HG03097 (cell line): ENCODE data around the gene RYR2.
A peak's percentile ranks its signal among the peaks of the same experiment; 100 is the strongest.

Experiments
- ATAC-seq: cut with Tn5 transposase; IDR thresholded peaks from one replicate; pipeline ENCODE4 v1.9.1; 2021; ENCODE audit not compliant: unreplicated experiment, low FRiP score

RYR2 gene

DNA sequence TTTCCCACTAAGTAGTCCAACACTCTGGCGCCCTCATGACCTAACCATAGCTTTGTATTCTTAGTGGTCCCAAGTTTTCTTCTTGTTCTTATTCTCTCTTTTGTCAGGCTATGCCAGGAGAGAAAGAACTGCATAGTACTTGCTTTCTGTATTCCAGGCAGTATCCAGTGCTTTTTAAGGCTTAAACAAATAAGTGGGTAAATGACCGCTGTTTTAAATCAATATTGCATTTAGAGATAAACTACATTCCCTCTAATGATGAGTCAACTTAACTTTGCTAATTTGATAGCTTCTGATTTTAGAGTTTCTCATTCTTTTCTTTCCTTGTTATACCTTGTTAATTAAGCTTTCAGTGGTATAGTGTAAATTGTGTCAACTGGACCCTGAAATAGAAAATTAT lies 709.1 kb downstream of the RYR2 start:
- ATAC-seq: no peak

DNA sequence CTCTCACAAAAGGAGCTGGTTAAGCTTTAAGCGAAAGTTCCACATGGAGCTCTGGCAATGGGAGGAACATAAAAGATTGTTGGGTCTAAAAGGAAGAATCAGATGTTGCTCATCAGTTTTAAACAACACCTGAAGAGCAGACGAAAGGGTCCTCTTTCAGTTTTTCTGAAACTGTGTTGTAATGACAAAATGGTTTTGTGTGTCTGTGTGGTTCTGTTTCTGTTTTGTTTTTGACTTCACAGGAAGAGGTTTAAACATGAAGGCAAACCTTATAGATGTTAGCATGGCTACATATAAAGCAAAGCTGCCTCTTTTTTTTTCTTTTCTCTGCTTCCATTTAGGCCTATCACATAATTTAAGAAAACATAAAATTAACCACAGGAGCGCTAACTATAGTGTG lies 712.6 kb downstream of the RYR2 start:
- ATAC-seq: no peak

DNA sequence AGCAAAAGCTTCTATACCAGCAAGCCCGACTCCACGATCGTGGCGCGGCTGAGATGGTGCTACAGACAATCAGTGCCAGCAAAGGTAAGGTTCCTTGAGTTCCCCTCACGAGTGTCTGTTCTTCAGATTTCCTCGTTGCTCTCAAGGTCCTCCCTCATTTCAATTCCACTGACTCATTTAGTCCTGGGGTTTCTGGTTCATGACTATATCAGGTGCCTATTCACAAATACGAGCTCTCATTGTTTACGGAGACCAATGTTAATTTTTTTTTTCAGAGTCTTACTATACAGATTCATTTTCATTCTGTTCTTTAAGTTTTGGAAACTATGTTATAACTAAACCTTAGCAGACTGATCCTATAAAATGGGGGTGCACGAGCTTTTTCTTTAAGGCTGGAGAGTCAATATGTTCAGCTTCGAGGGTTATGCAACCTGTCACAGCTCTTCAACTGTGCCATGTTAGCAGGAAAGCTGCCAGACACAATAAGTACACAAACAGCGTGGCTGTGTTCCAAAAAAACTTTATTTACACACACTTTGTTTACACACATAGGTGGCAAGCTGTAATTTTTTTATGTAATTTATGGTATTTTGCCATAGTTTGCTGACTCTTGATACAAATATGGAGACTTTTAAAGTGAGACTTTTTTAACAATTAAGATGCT lies 714.5 kb downstream of the RYR2 start:
- ATAC-seq: no peak

DNA sequence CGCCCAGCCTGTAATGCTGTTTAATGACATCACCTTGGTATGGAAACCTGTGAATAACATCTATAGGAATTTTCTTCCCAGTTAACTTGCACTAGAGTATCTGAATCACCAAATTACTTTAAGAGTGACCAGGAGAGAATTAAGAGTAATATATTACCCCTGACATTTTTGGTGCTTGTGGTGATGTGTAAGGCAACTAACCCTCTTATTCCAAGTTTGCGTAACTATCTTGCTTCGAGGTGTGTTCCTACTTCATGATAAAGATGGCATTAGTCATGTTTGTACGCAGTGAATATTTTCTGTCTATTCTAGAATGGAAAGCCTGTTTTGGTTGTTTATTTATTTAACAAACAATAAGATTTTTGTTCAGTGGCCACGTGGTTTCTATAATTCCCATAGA lies 717.4 kb downstream of the RYR2 start:
- no peak for ATAC-seq

DNA sequence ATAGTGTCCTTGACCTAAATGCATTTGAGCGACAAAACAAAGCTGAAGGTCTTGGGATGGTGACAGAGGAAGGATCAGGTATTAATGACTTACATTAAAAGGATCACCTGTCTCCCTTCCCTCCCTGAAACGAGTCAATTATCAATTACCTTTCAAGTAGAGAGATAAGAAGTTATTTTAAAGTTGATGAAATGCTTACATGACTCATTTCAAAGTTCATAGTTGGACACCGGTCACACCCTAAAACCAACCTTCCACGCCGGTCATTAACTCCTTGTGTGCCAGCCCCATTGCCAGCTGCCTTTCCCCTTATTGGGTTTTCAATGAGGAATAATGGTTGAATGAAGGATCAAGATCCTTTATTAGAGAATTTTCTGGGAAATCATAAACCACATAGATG lies 719.0 kb downstream of the RYR2 start:
- ATAC-seq: no peak

DNA sequence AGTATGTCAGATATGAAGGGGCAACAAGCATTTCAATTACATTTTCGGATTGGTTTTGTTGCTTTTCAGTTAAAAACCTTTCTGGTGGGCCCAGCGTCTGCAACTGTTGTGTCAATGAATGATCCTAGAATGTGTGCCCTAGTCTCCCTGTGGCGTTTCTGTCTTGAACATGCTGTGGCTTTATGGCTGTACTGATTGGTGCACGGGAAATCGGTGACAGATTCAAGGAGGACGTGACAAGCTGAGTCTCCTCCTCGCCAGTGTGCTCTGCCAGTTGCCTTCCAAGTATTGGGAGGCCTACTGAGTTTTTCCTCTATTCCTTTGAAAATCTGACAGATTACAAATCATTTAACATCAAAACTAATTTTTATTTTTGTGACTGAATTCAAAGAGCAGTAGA lies 721.2 kb downstream of the RYR2 start:
- ATAC-seq: no peak

DNA sequence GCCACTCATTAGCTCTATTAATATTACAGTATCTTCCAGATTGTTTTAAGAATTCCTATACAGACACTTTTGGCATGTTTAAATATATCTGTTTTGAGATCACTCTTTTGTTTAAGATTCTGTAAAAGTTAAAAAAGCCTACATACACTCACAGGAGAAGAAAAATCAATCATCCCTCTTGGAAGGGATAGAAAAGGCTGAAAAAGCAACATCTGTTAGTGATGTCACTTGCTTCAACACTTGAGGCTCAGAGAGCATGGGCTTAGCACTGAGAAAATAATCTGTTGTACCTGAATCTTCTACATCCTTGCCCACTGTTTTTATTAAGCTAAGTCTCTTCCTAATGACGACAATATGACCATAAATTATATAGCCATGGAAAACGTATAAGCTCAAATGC lies 721.8 kb downstream of the RYR2 start:
- no peak for ATAC-seq

DNA sequence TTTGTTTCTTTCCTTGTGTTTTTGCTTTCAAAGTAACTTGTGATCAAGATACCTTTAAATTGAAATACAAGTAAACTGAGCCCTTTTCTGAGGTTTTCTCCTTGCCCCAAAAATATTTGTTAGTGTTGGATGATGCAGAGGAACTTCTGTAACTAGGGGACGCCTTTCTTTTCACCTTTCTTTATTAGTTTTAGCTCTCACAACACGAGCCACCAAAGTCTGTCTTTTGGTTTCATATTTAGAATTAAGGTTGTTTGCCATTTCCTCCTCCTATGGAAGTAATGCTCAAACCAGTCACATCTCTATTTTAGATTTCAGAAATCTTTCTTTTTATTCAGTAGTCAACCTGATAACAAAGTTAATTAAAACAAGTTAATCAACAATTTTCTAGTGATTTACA lies 727.9 kb downstream of the RYR2 start:
- ATAC-seq: no peak

DNA sequence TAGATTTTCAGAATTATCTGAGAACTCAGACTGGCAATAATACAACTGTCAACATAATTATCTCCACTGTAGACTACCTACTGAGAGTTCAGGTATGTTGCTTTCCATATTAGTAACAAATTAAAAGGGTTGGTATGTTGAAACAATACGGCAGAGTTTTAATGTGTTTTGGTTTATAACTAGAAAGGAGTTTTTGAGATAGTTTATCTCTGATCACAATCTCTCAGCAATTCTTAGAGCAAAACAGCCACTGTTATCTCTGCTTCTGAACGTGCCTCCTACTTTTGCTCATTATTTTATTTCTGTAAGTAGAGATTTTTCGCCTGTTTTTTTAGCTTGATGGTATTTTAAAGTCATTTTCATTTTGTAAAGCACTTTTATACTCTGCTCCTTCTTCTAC lies 730.0 kb downstream of the RYR2 start:
- ATAC-seq: no peak

DNA sequence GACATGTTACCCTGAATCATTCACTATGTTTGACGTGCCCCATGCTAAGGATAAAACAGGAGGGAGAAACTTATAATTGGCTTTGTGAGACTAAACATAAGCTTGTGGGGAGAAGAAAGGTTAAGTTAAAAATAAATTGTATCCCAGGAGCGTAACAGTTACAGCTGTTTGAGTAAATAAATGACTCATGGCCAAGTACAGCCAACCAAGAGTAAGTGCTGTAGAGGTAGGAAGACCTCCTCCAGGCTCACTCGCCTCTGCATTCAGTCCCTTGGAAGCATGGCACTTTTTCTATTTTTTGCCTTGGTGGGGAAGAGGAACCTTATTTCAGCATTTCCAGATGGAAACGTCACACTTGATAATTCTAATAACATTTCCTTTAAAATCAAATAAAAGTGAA lies 732.3 kb downstream of the RYR2 start:
- no peak for ATAC-seq

DNA sequence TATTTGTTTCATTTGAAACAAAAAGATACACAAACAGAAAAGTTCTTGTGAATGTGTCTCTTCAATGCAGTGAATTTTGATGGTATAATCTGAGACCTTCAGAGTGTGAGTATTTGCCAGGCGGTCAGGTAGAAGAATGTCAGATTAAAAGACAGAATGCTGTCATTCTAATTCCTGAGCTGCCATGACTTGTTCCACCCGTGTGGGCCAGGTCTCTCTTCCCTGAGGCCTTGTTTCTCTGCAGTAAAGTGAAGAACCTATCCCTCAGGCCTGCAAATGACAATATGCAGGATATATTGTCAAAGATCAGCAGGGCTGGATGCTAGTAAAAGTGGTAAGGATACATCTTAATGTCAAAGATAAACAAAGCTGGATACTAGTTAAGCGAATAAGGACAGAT lies 737.4 kb downstream of the RYR2 start:
- ATAC-seq: no peak

DNA sequence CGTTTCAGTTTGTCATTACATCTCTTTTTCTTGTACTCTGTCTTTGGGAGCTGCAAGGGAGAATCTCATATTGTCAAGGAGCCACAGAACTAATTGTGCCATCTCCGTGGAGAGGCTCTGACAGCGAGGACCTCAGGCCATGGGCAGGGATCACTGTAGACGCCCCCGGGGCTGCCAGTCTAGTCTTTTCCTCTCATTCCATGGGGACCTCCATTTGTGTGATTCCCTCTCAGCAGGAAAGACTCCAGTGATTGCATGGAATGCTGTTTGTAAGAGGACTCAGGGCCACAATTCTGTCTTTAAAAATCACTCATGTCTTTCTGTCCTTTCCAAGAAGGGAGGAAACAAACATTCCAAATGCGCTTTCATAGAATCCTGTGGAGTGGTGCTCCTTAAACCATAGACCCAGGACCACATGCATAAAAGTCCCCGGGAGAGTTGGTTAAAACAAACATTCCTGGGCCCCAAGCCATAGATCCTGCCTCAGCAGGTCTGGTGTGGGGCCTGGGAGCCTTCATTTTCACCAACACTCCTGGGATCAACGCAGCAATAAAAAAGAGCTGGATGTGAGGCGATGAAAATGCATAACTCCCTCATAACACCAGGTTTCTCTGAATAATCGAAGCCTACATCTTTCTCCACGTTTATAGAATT lies 744.2 kb downstream of the RYR2 start:
- no peak for ATAC-seq

DNA sequence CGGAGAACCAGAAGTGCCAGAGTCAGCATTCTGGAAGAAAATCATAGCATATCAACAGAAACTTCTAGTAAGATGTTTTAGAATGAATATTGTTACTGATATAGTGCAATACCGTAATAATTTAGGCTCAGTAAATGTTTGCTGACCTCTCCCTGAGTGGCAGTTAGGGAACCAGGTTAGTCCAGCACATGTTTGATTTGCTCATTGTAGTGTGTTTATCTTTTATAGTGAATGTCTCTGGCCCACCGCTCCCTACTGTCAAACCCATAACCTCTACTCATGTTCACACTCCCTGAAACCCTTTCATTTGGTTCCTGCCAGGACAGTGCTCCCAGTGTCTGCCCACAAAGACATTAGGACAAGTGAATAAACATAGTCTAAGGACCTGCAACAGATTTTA lies 746.1 kb downstream of the RYR2 start:
- no peak for ATAC-seq

DNA sequence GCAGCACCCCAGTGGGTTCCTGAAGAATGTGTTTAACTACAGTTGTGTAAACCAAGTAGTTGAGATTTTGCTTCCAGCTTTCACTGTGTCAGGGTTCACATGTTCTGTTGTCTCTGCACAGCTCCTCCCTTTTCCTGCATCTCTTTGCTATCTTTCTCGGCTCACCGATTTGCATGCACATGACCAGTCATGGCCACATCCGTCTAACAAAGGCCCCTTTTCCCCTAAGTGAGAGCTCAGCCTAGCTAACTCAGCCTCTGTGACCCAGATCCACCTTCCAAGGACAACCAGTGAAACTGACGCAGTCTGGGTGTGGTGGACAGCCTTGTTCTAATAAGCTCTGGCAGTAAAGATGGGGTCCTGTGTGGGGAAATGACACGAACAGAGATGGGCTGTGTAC lies 747.6 kb downstream of the RYR2 start:
- ATAC-seq: no peak

DNA sequence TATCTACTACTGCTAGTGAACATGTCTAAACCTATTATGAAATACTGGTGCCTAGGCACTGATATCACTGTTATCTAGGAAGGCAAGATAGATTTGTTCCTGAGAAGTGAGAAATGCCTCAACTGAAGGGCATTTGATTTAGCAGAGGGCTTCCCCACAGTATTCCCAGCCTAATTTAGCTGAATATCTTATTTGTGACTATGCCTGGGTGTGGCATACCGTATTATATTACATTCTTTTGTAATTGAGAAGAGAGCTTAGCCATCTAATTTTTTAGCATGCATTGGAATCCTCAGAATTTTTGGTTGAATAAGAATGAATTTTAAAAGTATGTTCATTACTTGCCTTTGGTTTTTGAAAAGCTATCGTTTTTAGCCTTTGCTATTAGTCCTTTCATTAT lies 749.6 kb downstream of the RYR2 start:
- ATAC-seq: no peak

DNA sequence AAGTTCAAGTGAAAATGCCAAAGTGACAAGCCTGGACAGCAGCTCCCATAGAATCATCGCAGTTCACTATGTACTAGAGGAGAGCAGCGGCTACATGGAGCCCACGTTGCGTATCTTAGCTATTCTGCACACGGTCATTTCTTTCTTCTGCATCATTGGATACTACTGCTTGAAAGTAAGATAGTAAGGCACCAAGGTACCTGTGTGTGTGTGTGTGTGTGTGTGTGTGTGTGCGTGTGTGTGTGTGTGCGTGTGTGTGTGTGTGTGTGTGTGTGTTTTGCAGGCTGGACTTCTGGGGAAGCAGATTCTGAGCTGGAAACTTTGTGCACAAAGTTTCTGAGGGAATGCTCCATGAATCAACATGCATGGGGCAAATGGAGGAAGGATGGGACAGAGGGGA lies 750.2 kb downstream of the RYR2 start:
- ATAC-seq: no peak

DNA sequence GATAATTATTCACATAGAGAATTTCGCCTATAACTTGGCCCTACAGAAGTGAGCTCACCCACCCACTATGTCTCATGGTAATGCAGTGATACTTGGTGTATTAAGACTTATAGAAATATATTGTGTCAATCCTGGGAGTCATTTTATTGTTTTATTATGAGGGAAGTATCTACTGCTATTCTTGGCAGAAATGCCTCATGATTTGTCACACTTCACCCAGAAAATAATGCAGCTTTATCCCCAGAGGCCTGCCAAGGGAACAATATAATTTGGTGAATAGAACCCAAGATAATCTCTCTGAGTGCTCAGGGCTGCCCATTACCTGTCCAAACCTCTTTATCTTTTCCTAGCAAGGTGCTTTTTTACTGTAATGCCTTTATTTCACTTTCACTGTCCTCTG lies 750.7 kb downstream of the RYR2 start:
- no peak for ATAC-seq

DNA sequence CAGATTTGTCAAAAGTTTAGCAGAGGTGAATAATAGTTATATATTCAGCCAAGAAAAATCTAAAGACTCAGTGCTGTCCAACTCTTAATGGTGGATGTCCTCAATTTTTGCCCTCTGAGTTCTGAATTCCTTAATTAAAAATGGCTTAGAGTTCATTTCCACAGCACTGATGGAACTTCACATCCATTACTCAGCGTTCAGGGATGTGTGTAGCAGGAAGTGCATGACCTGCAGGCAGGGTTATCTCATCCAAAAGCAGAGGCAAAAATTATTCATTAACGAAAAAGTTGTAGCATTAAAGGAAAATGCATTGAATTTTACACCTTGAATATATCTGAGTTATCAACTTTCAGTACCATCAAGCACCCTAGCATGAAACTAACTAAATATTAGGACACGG lies 752.1 kb downstream of the RYR2 start:
- no peak for ATAC-seq

DNA sequence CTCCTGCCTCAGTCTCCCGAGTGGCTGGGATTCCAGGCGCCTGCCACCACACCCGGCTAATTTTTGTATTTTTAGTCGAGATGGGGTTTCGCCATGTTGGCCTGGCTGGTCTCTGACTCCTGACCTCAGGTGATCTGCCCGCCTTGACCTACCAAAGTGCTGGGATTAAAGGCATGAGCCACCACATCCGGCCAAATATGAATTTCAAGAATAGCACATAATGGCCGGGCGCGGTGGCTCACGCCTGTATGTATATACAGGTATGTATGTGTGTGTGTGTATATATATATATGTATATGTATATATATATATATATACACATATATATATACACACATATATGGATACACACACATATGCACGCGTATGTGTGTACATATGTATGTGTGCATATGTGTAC lies 753.6 kb downstream of the RYR2 start:
- no peak for ATAC-seq

DNA sequence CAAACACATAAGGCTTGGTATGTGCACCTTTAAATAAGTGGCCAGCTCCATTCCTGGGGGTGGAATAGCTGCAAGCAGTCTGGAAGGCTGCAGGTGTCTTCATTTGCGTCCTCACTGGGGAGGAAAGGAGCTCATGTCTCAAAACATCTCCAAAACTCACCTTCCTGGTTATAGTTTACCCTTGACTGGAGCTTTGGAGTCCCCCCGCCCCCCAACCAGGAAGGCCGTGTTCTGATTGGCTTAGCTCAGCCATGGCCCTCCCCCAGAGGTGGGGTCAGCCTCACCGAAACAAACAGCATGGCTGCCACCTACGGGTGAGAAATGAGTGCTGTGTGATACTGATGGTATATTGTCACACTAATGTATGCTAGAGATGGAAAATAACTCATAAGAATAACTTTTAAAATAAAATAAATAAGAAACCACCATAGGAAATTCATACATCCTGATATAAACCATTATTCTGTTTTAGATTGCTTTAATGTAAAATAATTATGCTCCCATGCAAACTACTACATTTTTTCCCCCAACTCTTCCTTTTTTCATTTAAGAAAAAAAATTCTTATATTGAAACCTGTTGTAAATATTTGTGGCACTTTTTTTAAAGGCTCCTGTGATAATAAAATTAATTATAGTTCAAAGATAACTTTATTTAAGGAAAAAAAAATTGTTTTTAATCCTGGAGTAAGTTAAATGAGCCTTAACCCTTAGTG lies 757.9 kb downstream of the RYR2 start:
- ATAC-seq: peak; percentile 93

DNA sequence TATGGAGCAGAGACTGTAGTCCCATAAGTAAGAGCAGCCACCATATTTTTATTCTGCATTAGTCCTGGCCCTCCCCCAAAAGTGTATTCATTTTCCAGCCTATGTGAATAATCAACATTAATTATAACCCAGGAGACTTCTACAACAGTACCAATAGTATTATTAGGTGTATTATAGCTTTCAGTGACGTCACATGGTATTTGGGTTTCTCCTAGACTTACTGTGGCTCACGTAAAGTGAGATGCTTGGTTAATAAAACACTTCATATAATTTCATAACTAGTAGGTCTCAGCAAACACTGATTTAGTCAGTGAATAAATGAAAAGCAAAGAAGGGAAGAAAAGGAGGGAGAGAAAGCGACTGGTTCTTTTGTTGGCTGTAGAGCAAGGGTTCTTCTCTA lies 762.5 kb downstream of the RYR2 start:
- ATAC-seq: no peak

DNA sequence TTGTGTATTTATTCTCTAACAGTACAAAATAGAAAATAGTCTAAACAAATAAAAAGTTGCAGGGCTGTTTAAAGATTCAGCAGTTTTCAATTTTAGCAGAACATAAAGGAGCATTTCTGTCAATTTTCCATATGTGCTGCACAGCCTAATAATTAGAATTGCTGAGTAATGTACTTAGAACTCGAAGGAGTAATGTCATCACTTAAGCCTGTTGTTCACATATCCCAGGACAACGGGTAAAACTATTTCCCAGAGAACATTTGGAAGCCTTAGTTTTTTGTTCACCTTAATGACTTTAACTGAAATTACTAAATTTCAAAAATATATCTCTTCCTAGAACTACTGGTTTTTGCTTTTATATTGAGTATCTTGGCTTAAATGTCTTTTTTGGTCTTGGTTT lies 767.1 kb downstream of the RYR2 start:
- ATAC-seq: no peak
